ENCODE measurements around the gene USP11. TPM values are rescaled to one million over a fixed set of nuclear protein-coding genes. Genes with fewer than 3 reads are reported as not detected.

The USP11 gene
- total RNA-seq, 1 experiment from 2014 or later, result 153 TPM

DNA sequence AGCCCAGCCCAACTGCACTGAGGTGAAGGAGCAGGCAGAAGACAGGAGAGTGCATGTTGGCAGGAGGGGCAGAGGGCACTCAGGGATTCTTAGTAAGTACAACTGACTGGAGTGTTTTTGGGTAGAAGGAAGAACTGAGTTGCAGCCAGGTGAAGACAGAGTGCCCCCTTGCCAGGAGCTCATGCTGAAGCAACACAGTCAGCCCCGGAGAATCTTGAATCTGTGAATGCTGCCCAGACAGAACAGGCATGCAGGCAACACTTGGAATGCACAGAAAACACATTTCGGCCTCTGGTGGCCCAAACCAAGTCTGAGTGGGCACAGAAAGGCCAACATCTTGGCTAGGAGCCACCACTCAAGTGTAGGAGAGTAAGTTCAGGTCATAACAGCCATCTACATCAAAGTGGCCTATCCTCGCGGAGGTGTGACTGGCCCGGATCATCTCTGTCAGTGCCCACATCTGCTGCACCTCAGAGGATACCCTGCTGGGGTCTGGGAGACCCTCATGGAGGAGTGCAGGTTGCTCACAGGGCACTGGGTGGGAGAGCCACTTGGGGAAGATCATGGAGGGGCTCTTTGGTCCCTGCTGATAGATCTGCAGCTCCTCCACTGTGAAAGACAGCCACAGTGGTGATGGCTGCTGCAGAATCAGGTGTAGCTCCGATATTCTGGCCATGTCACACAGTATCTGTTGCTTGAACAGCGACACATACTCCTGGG lies 40.4 kb downstream of the USP11 start:
- Histone ChIP-seq H3K56ac (ENCODE audit: insufficient read length, low read depth, low read length) (no peak overlapping the region), H3K4me2 (ENCODE audit: insufficient read depth, insufficient read length, low read length) (no peak overlapping the region), H4K5ac (ENCODE audit: insufficient read length, low read depth, low read length) (no peak overlapping the region), H3K14ac (ENCODE audit: insufficient read depth, low read length) (no peak overlapping the region), H2AK5ac (ENCODE audit: insufficient read length, low read length) (no peak overlapping the region), H2BK120ac (ENCODE audit: low read depth, low read length, poor library complexity, severe bottlenecking) (no peak overlapping the region), H2BK12ac (ENCODE audit: insufficient read length, low read depth, low read length) (no peak overlapping the region), H3K9ac (ENCODE audit: extremely low read depth, insufficient read length, low read length) (no peak overlapping the region), H2BK5ac (ENCODE audit: insufficient read length, low read length) (no peak overlapping the region), H2AFZ (ENCODE audit: low read length) (no peak overlapping the region), H3K79me2 (ENCODE audit: insufficient read depth, low read length) (no peaks in the 10 kb centered on the region), H3K27me3 (ENCODE audit: insufficient read depth, low read length) (no peaks in the 10 kb centered on the region), H3T11ph (ENCODE audit: low read length) (no peak overlapping the region), H3K4ac (ENCODE audit: low read depth, low read length) (no peak overlapping the region), H3K4me1 (ENCODE audit: insufficient read depth, low read length) (no peaks in the 10 kb centered on the region), H2BK15ac (ENCODE audit: low read depth, low read length) (no peak overlapping the region), H3K18ac (ENCODE audit: insufficient read length, low read depth, low read length) (no peak overlapping the region), H4K20me1 (ENCODE audit: control insufficient read depth, insufficient read depth, insufficient read length) (no peaks in the 10 kb centered on the region), H3K79me1 (ENCODE audit: insufficient read depth, low read depth, low read length, poor library complexity, severe bottlenecking) (no peaks in the 10 kb centered on the region), H3K23me2 (ENCODE audit: insufficient read length, low read depth, low read length, poor library complexity, severe bottlenecking) (no peaks in the 10 kb centered on the region), H3K9me3 (ENCODE audit: control insufficient read depth, low read depth, low read length) (no peaks in the 10 kb centered on the region), H4K8ac (replicated peaks; ENCODE audit: insufficient read length, low read depth, low read length) (no peak overlapping the region), H3K27ac (ENCODE audit: insufficient read length, low read depth, low read length) (no peak overlapping the region), H4K91ac (ENCODE audit: insufficient read length, low read depth, low read length) (no peak overlapping the region), H3K23ac (ENCODE audit: insufficient read length, low read depth, low read length) (no peak overlapping the region), H2BK20ac (ENCODE audit: low read depth, low read length, poor library complexity, severe bottlenecking) (no peak overlapping the region)
- H3K27me3 Mint-ChIP-seq (ENCODE audit: low read depth), result peaks cover 3% of the 10 kb centered on the region; the same call in 1 of the 2 replicates
- TF ChIP-seq, protein P1, sequence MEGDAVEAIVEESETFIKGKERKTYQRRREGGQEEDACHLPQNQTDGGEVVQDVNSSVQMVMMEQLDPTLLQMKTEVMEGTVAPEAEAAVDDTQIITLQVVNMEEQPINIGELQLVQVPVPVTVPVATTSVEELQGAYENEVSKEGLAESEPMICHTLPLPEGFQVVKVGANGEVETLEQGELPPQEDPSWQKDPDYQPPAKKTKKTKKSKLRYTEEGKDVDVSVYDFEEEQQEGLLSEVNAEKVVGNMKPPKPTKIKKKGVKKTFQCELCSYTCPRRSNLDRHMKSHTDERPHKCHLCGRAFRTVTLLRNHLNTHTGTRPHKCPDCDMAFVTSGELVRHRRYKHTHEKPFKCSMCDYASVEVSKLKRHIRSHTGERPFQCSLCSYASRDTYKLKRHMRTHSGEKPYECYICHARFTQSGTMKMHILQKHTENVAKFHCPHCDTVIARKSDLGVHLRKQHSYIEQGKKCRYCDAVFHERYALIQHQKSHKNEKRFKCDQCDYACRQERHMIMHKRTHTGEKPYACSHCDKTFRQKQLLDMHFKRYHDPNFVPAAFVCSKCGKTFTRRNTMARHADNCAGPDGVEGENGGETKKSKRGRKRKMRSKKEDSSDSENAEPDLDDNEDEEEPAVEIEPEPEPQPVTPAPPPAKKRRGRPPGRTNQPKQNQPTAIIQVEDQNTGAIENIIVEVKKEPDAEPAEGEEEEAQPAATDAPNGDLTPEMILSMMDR (conservative IDR thresholded peaks at IDR 0.05), result no peak
- H3K27ac Mint-ChIP-seq, result no peak overlapping the region; a peak in 1 of 7 replicates
- peaks cover 39 to 64% of the 10 kb centered on the region in 2 experiments for H3K9me3 Mint-ChIP-seq
- no peak for DNase-seq
- H3K4me1 Mint-ChIP-seq, result no peaks in the 10 kb centered on the region
- no peak overlapping the region for H3K4me3 Mint-ChIP-seq
- H3K36me3 Mint-ChIP-seq (ENCODE audit: insufficient read depth in 1 of 3, low read depth in 3 of 3), result peaks cover 0 to 3% (median 0%) of the 10 kb centered on the region in 3 experiments; a peak in 2 of 7 replicates
- no CpG with 5 or more reads among the region's 7 CpGs for WGBS (ENCODE audit: extremely low coverage, insufficient read length, low lambda C conversion rate)
